Neural crest cell (in vitro differentiated cells): ENCODE measurements around the gene SLC7A8. TPM values are rescaled to one million over a fixed set of nuclear protein-coding genes. Genes with fewer than 3 reads are reported as not detected.
A peak's percentile ranks its signal among the peaks of the same experiment; 100 is the strongest.

Source experiments
- DNase-seq: peaks from one replicate; pipeline ENCODE4 v3.0.0; 2021; ENCODE audit warnings: low read depth, mixed read lengths, low spot score
- H3K27ac Mint-ChIP-seq: one replicate; pipeline ENCODE4 v1.8.0; 2021; ENCODE audit warnings: mild to moderate bottlenecking, mixed read lengths; ENCODE audit not compliant: unreplicated experiment
- H3K27me3 Mint-ChIP-seq: 2 replicates; pipeline ENCODE4 v1.8.0; 2021; ENCODE audit warnings: low read depth, mild to moderate bottlenecking, mixed read lengths
- H3K36me3 Mint-ChIP-seq: 2 replicates; pipeline ENCODE4 v1.8.0; 2021; ENCODE audit warnings: low read depth, mild to moderate bottlenecking, mixed read lengths
- H3K4me1 Mint-ChIP-seq: 2 replicates; pipeline ENCODE4 v1.8.0; 2021; ENCODE audit warnings: mixed read lengths
- H3K4me3 Mint-ChIP-seq: one replicate; pipeline ENCODE4 v1.8.0; 2021; ENCODE audit warnings: mild to moderate bottlenecking, mixed read lengths
- H3K9me3 Mint-ChIP-seq: 2 replicates; pipeline ENCODE4 v1.8.0; 2021; ENCODE audit warnings: mixed read lengths
- total RNA-seq: library from RNA; stranded (reverse); gene quantifications from 2 replicates; pipeline ENCODE4 v1.2.1, GENCODE V29; 2021
- TF ChIP-seq, protein P1 (sequence below): fragments of 200-600 bp; sonication (generic); conservative IDR thresholded peaks from 2 replicates; pipeline ENCODE4 v1.5.0; 2021; ENCODE audit warnings: antibody characterized with exemption, mild to moderate bottlenecking

Gene SLC7A8
- total RNA-seq, 1 donor from 2014 or later = 9.4 TPM

DNA sequence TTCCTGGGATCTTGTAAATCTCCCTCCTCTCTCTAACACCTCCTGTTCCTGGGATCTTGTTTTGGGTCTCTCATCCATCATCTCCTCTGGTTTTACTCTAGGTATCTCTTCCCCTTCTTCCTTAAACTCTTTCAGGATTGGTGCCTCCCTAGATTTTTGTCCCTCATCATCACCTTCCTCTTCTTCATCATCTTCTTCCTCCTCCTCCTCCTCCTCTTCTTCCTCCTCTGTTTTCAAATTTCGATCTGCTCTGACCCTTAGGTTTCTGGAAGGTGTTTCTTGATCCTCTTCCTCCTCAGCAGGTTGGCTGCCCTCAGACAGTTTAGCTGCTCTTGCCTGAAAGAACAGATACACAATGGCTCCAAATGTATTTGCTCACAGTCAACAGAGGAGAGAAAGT is 103.0 kb downstream of the SLC7A8 start:
- Mint-ChIP-seq H3K9me3 (no peaks in the 10 kb centered on the region), H3K27me3 (no peaks in the 10 kb centered on the region), H3K27ac (no peak overlapping the region)

DNA sequence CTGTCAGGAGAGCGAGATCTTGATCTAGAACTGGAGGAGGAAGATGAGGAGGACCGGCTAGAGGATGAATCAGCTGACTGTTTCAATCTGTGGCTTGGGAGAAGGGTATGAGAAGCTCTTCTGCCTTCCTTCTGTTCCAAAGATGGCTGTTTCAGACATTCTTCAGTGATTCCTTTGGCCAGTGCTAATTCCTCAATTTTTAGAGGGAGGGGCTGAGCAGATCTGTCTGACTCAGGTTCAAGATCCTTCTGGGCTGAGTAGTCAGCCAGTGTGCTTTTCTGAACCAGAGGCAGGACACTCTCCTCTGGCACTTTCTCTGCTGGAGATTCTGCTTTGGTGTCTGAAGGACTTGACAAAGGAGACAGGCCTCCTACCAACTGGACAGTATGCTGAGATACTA is 103.7 kb downstream of the SLC7A8 start:
- no peaks in the 10 kb centered on the region for H3K9me3 Mint-ChIP-seq
- H3K4me1 Mint-ChIP-seq = no peaks in the 10 kb centered on the region
- H3K36me3 Mint-ChIP-seq = peaks cover 11% of the 10 kb centered on the region
- no peaks in the 10 kb centered on the region for H3K27me3 Mint-ChIP-seq
- no peak for DNase-seq
- TF ChIP-seq, protein P1, sequence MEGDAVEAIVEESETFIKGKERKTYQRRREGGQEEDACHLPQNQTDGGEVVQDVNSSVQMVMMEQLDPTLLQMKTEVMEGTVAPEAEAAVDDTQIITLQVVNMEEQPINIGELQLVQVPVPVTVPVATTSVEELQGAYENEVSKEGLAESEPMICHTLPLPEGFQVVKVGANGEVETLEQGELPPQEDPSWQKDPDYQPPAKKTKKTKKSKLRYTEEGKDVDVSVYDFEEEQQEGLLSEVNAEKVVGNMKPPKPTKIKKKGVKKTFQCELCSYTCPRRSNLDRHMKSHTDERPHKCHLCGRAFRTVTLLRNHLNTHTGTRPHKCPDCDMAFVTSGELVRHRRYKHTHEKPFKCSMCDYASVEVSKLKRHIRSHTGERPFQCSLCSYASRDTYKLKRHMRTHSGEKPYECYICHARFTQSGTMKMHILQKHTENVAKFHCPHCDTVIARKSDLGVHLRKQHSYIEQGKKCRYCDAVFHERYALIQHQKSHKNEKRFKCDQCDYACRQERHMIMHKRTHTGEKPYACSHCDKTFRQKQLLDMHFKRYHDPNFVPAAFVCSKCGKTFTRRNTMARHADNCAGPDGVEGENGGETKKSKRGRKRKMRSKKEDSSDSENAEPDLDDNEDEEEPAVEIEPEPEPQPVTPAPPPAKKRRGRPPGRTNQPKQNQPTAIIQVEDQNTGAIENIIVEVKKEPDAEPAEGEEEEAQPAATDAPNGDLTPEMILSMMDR = no peak
- H3K4me3 Mint-ChIP-seq = no peak overlapping the region
- no peak overlapping the region for H3K27ac Mint-ChIP-seq

More for the DNA sequence above, 103.0 kb downstream of the SLC7A8 start:
- TF ChIP-seq, protein P1 = no peak
- H3K4me3 Mint-ChIP-seq = no peak overlapping the region
- no peak for DNase-seq
- peaks cover 11% of the 10 kb centered on the region for H3K36me3 Mint-ChIP-seq
- no peaks in the 10 kb centered on the region for H3K4me1 Mint-ChIP-seq

DNA sequence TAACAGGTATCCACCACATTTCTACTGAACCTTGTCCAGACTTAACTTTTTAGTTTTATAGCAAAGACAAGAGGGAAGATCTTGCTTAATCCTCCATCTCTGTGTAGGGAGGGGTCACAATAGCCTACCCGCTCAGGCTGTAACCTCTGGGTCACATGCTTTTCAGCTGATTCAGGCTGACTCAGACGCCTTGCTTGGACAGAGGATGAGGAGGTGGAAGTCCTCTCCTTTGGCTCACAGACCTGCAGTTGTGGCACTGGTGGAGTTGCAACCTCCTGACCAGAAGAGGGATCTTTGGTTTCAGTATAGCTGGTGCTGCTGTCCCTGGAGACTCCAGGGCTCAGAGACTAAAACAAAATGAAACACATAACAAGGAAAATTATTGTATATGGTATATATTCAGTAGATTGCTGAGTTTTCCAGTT is 104.8 kb downstream of the SLC7A8 start:
- no peaks in the 10 kb centered on the region for H3K4me1 Mint-ChIP-seq
- H3K36me3 Mint-ChIP-seq = peaks cover 11% of the 10 kb centered on the region
- TF ChIP-seq, protein P1 = no peak
- H3K27me3 Mint-ChIP-seq = no peaks in the 10 kb centered on the region
- H3K4me3 Mint-ChIP-seq = no peak overlapping the region
- DNase-seq = no peak
- no peaks in the 10 kb centered on the region for H3K9me3 Mint-ChIP-seq
- no peak overlapping the region for H3K27ac Mint-ChIP-seq

DNA sequence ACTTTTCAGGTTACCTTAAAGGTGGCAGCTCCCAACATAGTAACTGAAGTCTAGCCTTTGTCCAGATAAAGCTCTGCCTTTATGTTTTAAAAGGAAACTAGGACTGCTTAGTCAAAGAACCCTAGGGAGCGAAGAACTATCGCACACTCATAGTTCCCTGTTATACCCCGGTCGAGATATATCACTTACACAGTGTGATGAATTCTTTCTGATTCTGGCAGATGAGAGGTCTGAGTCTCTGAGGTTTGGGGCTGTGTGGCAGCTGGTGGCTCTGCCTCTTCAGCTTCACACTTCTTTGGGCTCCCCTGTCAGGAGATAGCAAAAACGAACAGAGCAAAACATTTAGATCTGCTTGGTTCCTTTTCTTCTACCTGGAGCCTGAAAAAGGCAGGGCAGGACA is 105.5 kb downstream of the SLC7A8 start:
- H3K27ac Mint-ChIP-seq = no peak overlapping the region
- peaks cover 11% of the 10 kb centered on the region for H3K36me3 Mint-ChIP-seq
- H3K9me3 Mint-ChIP-seq = no peaks in the 10 kb centered on the region
- DNase-seq = no peak
- no peak overlapping the region for H3K4me3 Mint-ChIP-seq
- no peaks in the 10 kb centered on the region for H3K4me1 Mint-ChIP-seq
- no peaks in the 10 kb centered on the region for H3K27me3 Mint-ChIP-seq
- TF ChIP-seq, protein P1 = no peak

DNA sequence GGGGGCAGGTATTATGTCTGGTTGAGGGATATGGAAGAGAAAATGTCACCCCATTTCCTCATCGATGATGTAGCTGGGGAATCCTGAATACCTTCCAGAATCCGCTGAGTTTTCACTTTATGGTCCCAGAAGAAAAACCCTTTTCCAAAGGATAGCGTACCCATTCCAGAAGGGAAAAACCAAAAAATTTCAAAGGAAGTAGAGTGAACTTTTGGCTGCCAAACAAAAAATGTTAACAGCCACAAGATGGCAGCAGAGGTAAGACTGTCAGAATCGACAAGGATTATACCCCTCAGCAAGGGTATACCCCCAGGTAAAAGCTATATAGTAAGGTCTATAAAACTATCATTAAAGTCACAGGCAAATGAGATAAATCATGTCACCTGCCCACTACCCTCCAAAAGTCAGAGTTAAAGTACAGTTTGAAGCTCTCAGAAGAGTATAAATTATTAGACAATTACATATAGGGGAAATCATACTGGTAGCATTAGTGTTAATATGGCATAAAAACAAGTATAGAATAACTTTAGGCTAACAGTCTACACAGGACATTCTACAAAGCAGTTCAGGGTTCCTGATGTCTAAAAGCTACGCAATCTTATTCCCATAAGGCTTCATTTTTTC is 106.6 kb downstream of the SLC7A8 start:
- Mint-ChIP-seq H3K4me1 (peaks cover 10% of the 10 kb centered on the region), H3K27ac (no peak overlapping the region), H3K27me3 (no peaks in the 10 kb centered on the region), H3K4me3 (no peak overlapping the region), H3K36me3 (peaks cover 11% of the 10 kb centered on the region), H3K9me3 (no peaks in the 10 kb centered on the region)
- DNase-seq = no peak
- TF ChIP-seq, protein P1 = peak; percentile 77

Other genes with a start within 250 kb of the SLC7A8 start
- gene HAUS4, start 226.6 kb downstream of the SLC7A8 start, total RNA-seq = 58.7 and 62.7 TPM in 2 replicates
- 32.8 and 33.1 TPM in 2 replicates for gene AJUBA, start 201.1 kb downstream of the SLC7A8 start, total RNA-seq
- 11.5 and 13.6 TPM in 2 replicates for gene C14orf93, start 173.5 kb downstream of the SLC7A8 start, total RNA-seq
- gene PSMB5, start 148.8 kb downstream of the SLC7A8 start, total RNA-seq = 199 and 215 TPM in 2 replicates
- gene PSMB11, start 141.4 kb downstream of the SLC7A8 start, total RNA-seq = not detected in 2 replicates
- 33.7 and 37.2 TPM in 2 replicates for gene CDH24, start 126.1 kb downstream of the SLC7A8 start, total RNA-seq
- 350 and 352 TPM in 2 replicates for gene ACIN1, start 88.5 kb downstream of the SLC7A8 start, total RNA-seq
- gene C14orf119, start 88.2 kb downstream of the SLC7A8 start, total RNA-seq = 46.1 and 48.6 TPM in 2 replicates
- gene CIROP, start 78.7 kb downstream of the SLC7A8 start, total RNA-seq = not detected in 2 replicates
- not detected in 2 replicates for gene CEBPE, start 64.4 kb downstream of the SLC7A8 start, total RNA-seq
- not detected in 2 replicates for gene RNF212B, start 54.3 kb upstream of the SLC7A8 start, total RNA-seq
- 14.8 and 17.2 TPM in 2 replicates for gene HOMEZ, start 102.5 kb upstream of the SLC7A8 start, total RNA-seq
- 13.6 and 15.0 TPM in 2 replicates for gene PPP1R3E, start 119.2 kb upstream of the SLC7A8 start, total RNA-seq
- 21.9 and 24.8 TPM in 2 replicates for gene BCL2L2, start 123.2 kb upstream of the SLC7A8 start, total RNA-seq
- 375 and 379 TPM in 2 replicates for gene PABPN1, start 137.8 kb upstream of the SLC7A8 start, total RNA-seq
- 39.4 and 42.4 TPM in 2 replicates for gene SLC22A17, start 169.2 kb upstream of the SLC7A8 start, total RNA-seq
- gene EFS, start 181.5 kb upstream of the SLC7A8 start, total RNA-seq = 100 and 104 TPM in 2 replicates
- not detected in 2 replicates for gene IL25, start 189.1 kb upstream of the SLC7A8 start, total RNA-seq
- gene CMTM5, start 193.4 kb upstream of the SLC7A8 start, total RNA-seq = 2.0 and 3.1 TPM in 2 replicates
- not detected in 2 replicates for gene MYH6, start 224.6 kb upstream of the SLC7A8 start, total RNA-seq